Osteoblast (primary cell): ENCODE data around the gene CACTIN. TPM values are rescaled to one million over a fixed set of nuclear protein-coding genes. Genes with fewer than 3 reads are reported as not detected.

Experiments
- DNase-seq: peaks from one replicate; pipeline ENCODE4 v3.0.0; 2011; ENCODE audit warnings: low spot score, mixed read lengths; ENCODE audit not compliant: insufficient read length; ENCODE audit errors: missing footprints
- H2AFZ ChIP-seq: 2 replicates; pipeline ENCODE4 v1.6.0; 2011; ENCODE audit warnings: mild to moderate bottlenecking, low read length
- H3K27ac ChIP-seq: 2 replicates; pipeline ENCODE4 v1.5.1; 2011; ENCODE audit warnings: mild to moderate bottlenecking, low read depth, low read length, moderate library complexity
- H3K27me3 ChIP-seq: 2 replicates; pipeline ENCODE4 v1.6.0; 2012; ENCODE audit warnings: mild to moderate bottlenecking, control low read depth, inconsistent platforms, low read length, moderate library complexity; ENCODE audit not compliant: insufficient read depth
- H3K36me3 ChIP-seq: 2 replicates; pipeline ENCODE4 v1.5.1; 2011; ENCODE audit warnings: mild to moderate bottlenecking, low read length, control low read depth, moderate library complexity; ENCODE audit not compliant: insufficient read depth
- H3K4me1 ChIP-seq: 2 replicates; pipeline ENCODE4 v1.5.1; 2011; ENCODE audit warnings: mild to moderate bottlenecking, low read length, control low read depth, moderate library complexity; ENCODE audit not compliant: insufficient read depth
- H3K4me2 ChIP-seq: 2 replicates; pipeline ENCODE4 v1.6.0; 2011; ENCODE audit warnings: mild to moderate bottlenecking, low read length; ENCODE audit not compliant: insufficient read depth
- H3K4me3 ChIP-seq: fragments of 200-600 bp; sonication (generic); 3 replicates; pipeline ENCODE4 v1.5.1; 2012; ENCODE audit warnings: mild to moderate bottlenecking, low read length, inconsistent platforms; ENCODE audit not compliant: insufficient read depth
- H3K79me2 ChIP-seq: 2 replicates; pipeline ENCODE4 v1.6.0; 2012; ENCODE audit warnings: mild to moderate bottlenecking, low read length, control low read depth, inconsistent platforms; ENCODE audit not compliant: insufficient read depth
- H3K9me3 ChIP-seq: 2 replicates; pipeline ENCODE4 v1.5.1; 2011; ENCODE audit warnings: low read depth, low read length, control low read depth
- H4K20me1 ChIP-seq: 2 replicates; pipeline ENCODE4 v1.6.0; 2012; ENCODE audit warnings: mild to moderate bottlenecking, low read length, control low read depth; ENCODE audit not compliant: insufficient read depth
- total RNA-seq: library from RNA; depleted of rRNA; stranded (reverse); fragments of >200 nt; gene quantifications from 2 replicates; pipeline ENCODE4 v1.2.3, GENCODE V29; 2012
- TF ChIP-seq, protein P1 (sequence below): IDR thresholded peaks from 2 replicates; pipeline ENCODE4 v1.5.1; 2011; ENCODE audit warnings: mild to moderate bottlenecking, low read depth, low read length, moderate library complexity; ENCODE audit errors: extremely low read depth

The CACTIN gene
- total RNA-seq, 1 donor: 19.9 TPM

DNA sequence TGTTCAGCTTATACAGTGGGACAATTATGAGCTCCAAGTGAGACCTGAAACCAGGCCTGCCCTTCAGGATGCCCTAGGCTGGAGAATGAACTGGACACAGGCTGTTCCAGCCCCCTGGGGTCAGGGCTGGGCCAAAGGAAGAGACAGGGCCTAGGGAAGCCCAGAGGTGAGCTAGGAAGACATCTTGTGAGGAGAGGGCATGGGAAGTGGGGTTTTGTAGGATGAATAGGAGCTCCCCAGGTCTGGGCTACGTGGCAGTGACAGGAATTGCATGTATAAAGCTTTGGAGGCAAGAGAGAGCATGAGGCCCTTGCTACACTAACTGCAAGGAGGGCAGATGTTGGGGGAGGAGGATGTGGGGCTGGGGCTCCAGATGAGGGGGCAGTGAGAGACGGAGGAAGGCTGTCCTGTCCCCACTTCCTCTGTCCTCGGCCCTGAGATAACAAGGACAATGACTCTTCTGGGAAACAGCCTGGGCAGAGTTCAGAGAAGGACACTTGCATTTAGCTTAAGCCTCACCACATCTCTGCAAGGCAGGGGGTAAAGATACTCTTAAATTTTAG is 18.4 kb downstream of the CACTIN start:
- no peak for DNase-seq
- Histone ChIP-seq H3K27ac (no peak overlapping the region), H3K36me3 (peaks cover 13% of the 10 kb centered on the region), H4K20me1 (no peaks in the 10 kb centered on the region), H3K27me3 (peaks cover 2% of the 10 kb centered on the region), H2AFZ (no peak overlapping the region), H3K79me2 (no peaks in the 10 kb centered on the region), H3K4me2 (no peak overlapping the region), H3K9me3 (no peaks in the 10 kb centered on the region), H3K4me3 (no peak overlapping the region), H3K4me1 (peaks cover 13% of the 10 kb centered on the region)
- TF ChIP-seq, protein P1, sequence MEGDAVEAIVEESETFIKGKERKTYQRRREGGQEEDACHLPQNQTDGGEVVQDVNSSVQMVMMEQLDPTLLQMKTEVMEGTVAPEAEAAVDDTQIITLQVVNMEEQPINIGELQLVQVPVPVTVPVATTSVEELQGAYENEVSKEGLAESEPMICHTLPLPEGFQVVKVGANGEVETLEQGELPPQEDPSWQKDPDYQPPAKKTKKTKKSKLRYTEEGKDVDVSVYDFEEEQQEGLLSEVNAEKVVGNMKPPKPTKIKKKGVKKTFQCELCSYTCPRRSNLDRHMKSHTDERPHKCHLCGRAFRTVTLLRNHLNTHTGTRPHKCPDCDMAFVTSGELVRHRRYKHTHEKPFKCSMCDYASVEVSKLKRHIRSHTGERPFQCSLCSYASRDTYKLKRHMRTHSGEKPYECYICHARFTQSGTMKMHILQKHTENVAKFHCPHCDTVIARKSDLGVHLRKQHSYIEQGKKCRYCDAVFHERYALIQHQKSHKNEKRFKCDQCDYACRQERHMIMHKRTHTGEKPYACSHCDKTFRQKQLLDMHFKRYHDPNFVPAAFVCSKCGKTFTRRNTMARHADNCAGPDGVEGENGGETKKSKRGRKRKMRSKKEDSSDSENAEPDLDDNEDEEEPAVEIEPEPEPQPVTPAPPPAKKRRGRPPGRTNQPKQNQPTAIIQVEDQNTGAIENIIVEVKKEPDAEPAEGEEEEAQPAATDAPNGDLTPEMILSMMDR: no peak

DNA sequence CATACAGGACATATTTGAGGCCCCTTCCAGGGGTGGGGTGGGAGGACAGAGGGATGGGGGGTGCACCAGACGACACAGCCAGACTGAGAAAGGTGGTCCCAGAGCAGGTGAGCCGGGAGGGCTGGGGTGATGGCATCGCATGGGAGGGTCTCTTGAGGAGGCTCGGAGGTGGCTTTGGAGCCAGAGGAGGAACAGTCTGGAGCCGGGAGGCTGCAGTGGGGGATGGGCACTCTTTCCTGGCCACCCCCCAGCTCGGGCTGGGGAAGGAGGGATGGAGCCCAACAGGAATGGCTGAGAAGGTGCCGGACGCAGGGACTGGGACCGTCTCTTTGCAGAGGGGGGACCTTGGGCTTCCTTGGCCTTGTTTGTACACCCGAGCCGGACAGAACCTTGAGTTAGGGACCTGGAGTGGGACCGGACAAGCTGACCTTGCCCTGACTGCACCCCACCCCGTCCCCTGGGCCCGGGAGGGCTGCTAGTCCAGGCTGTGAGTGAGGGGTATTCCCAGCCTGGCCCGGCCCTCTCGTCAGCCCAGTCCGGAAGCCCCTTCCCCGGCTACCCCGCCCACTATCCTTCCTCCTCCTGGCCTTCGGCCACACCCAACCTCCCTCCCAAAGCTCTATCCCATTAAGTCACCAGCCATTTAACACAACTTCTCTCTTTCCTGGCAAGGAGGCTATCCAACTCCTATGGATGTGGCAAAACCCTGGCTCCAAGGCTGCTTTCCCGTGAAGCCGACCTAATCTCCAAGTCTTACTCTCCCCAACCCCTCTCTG is 19.1 kb downstream of the CACTIN start:
- no peaks in the 10 kb centered on the region for H4K20me1 ChIP-seq

DNA sequence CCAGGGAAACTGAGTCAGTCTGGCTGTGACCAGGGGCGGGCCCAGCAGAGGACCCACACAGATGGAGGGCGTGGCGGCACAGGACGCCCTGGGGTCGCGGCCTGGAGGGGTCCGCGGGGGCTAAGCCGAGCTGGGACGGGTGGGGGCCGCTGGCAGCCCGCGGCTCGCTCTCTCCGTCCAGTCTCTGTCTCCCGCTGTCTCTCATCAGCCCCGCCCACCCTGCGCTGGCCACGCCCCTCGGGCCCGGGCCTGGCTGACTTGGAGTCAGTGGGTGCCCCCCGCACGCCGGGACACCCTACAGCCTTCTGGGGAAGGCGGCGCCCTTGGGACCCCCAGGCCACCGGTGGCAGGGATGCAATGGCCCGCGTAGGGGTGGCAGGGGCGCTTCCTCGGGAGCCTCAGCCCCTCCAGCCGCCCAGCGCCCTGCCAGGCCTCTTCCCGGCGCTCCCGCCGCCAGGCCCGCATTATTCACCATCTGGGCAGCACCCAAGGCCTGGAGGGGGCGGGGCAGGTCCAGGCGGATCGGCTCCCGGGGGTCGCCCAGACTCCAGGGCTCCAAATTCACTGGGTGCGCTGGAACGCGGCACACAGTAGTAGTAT is 19.8 kb downstream of the CACTIN start, which contains the start of gene TBXA2R:
TBXA2R (minus strand) TSS at position 186 of the 600 bp plus-strand sequence. CDS start 6,241 bp downstream, outside the sequence.
- TF ChIP-seq, protein P1: no peak
- Histone ChIP-seq H3K4me3 (peak within 1 kb of the TSS; percentile 72), H3K9me3 (no peaks in the 10 kb centered on the region), H3K79me2 (no peaks in the 10 kb centered on the region), H3K4me1 (peaks cover 13% of the 10 kb centered on the region), H3K27me3 (peaks cover 2% of the 10 kb centered on the region), H3K36me3 (peaks cover 5% of the 10 kb centered on the region), H3K4me2 (peak within 1 kb of the TSS; percentile 85), H4K20me1 (no peaks in the 10 kb centered on the region), H2AFZ (peak within 1 kb of the TSS; percentile 78), H3K27ac (no peak within 1 kb of the TSS)
- DNase-seq: peak; percentile 100

More for the DNA sequence above, 19.1 kb downstream of the CACTIN start:
- H3K27me3 ChIP-seq: peaks cover 2% of the 10 kb centered on the region
- H3K36me3 ChIP-seq: peaks cover 12% of the 10 kb centered on the region
- H3K9me3 ChIP-seq: no peaks in the 10 kb centered on the region
- peak overlapping the region; percentile 85 for H3K4me2 ChIP-seq
- H3K4me1 ChIP-seq: peaks cover 13% of the 10 kb centered on the region
- DNase-seq: peak; percentile 93
- H3K79me2 ChIP-seq: no peaks in the 10 kb centered on the region
- H2AFZ ChIP-seq: peak overlapping the region; percentile 78
- no peak overlapping the region for H3K27ac ChIP-seq
- H3K4me3 ChIP-seq: peak overlapping the region; percentile 72
- TF ChIP-seq, protein P1: no peak
